Central memory CD8-positive, alpha-beta T cell (primary cell): Measurements from ENCODE around the gene UBE2E3.
A peak's percentile ranks its signal among the peaks of the same experiment; 100 is the strongest.

Experiments
- ATAC-seq: fragments of 150-1000 bp; cut with Tn5 transposase; replicated peaks from 2 replicates; pipeline ENCODE4 v1.10.0; 2022; ENCODE audit warnings: mild to moderate bottlenecking, moderate FRiP score, moderate number of reproducible peaks; ENCODE audit not compliant: poor library complexity, severe bottlenecking; ENCODE audit errors: extremely low read depth
- DNase-seq, 2 donors: peaks; one replicate each; pipeline ENCODE4 v3.0.0; 2021; ENCODE audit warnings: low spot score in 2 of 2
- H3K27ac Mint-ChIP-seq: one replicate; pipeline ENCODE4 v1.8.0; 2022; ENCODE audit warnings: low read depth, mild to moderate bottlenecking, moderate library complexity, mixed read lengths
- H3K27me3 Mint-ChIP-seq: one replicate; pipeline ENCODE4 v1.8.0; 2022; ENCODE audit warnings: mixed read lengths
- H3K36me3 Mint-ChIP-seq: one replicate; pipeline ENCODE4 v1.8.0; 2022; ENCODE audit warnings: mild to moderate bottlenecking, moderate library complexity, mixed read lengths; ENCODE audit not compliant: insufficient read depth
- H3K4me1 Mint-ChIP-seq: one replicate; pipeline ENCODE4 v1.8.0; 2022; ENCODE audit warnings: mixed read lengths
- H3K4me3 Mint-ChIP-seq: one replicate; pipeline ENCODE4 v1.8.0; 2022; ENCODE audit warnings: mild to moderate bottlenecking, moderate library complexity, mixed read lengths
- H3K9me3 Mint-ChIP-seq: one replicate; pipeline ENCODE4 v1.8.0; 2022; ENCODE audit warnings: mixed read lengths

UBE2E3 gene

DNA sequence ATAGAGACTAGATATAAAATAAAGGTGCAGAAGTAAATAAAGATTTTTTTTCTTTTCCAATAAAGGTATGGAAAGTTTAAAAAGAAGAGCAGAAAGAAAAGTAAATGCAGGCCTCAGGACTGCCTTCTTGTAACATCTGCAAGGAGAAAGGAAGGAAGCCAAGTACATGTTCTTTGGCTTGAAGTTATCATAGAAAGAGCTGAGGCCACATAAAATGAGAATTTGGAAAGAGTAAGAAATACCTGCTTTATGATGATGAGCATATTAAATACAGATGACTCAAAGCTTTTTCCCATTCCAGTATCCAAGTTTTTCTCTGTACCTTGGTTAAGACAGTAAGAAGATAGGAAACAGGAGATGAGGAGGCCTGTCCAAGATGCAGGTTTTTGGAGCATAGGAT lies 25.3 kb upstream of the UBE2E3 start:
- ATAC-seq (no peak), DNase-seq (no peak)
- Mint-ChIP-seq H3K4me3 (no peak overlapping the region), H3K4me1 (no peaks in the 10 kb centered on the region), H3K9me3 (no peaks in the 10 kb centered on the region), H3K27me3 (peaks cover 64% of the 10 kb centered on the region), H3K27ac (no peak overlapping the region), H3K36me3 (peaks cover 4% of the 10 kb centered on the region)

DNA sequence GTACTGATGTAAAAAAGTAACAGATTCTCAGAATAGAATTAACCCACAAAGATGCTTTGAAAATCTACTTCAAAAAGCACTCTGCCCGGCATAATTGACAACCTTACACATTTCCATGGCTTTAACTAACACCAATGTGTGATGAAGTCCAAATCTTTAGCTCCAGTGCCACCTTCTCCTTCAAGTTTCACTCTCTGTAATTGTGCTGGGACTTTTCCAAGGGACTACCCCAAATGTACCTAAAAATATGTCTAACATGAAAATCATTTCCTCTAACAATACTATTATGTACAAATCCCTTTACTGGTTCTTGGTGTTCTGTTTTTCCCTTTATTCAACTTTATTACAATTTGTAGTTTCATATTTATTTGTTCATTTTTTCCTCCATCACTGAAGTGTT lies 20.6 kb upstream of the UBE2E3 start:
- peaks cover 33% of the 10 kb centered on the region for H3K27me3 Mint-ChIP-seq
- H3K4me1 Mint-ChIP-seq: no peaks in the 10 kb centered on the region
- H3K4me3 Mint-ChIP-seq: no peak overlapping the region
- H3K27ac Mint-ChIP-seq: no peak overlapping the region
- H3K36me3 Mint-ChIP-seq: peaks cover 4% of the 10 kb centered on the region
- ATAC-seq (no peak), DNase-seq (no peak)
- no peaks in the 10 kb centered on the region for H3K9me3 Mint-ChIP-seq

DNA sequence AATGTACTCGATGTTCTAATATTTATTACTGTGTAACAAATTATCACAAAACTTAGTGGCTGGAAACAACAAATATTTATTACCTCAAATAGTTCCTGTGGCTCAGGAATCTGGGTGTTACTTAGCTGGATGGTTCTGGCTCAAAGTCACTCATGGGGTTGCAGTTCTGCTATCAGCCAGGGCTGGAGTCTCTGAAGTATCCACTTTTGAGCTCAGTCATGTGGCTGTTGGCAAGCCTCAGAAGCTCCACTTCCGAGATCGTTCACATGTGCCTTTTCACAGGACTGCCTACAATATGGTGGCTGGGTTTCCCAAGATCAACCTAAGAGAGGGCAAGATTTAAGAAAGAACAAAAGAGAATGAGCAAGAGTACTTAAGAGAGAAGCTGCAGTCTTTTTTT lies 19.4 kb upstream of the UBE2E3 start:
- no peak for DNase-seq
- no peaks in the 10 kb centered on the region for H3K9me3 Mint-ChIP-seq
- no peaks in the 10 kb centered on the region for H3K4me1 Mint-ChIP-seq
- H3K4me3 Mint-ChIP-seq: no peak overlapping the region
- peaks cover 26% of the 10 kb centered on the region for H3K27me3 Mint-ChIP-seq
- H3K36me3 Mint-ChIP-seq: peaks cover 5% of the 10 kb centered on the region
- ATAC-seq: no peak
- H3K27ac Mint-ChIP-seq: no peak overlapping the region

DNA sequence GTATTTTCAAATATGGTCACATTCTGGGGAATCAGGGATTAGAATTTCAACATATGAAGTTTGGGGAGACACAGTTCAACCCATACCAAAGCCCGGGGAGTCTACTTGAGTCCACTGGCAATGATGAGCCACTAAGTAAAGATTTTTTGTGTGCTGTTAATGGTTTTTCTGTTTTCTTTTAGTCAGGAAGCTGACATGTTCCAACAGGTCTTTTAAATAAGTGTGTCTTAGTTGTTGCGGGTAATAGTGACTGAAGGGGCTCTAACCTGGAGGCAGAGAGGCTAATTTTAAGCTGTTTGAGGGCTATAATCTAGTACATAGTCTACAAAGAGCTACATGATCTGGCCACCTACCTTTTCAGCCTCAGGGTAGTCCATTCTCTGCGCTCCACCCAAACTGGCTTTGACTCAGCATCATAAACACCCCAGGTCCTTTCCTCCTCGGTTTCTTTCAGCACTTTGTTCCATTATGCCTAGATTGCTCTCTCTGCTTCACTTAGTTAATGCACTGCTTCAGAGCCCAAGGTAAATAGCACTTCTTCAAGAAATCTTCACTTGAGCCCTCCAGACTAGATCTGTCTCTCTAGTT lies 17.6 kb upstream of the UBE2E3 start:
- Mint-ChIP-seq H3K36me3 (peaks cover 4% of the 10 kb centered on the region), H3K27me3 (peaks cover 11% of the 10 kb centered on the region), H3K9me3 (no peaks in the 10 kb centered on the region), H3K27ac (no peak overlapping the region), H3K4me3 (no peak overlapping the region), H3K4me1 (no peaks in the 10 kb centered on the region)
- ATAC-seq (no peak), DNase-seq (no peak)

DNA sequence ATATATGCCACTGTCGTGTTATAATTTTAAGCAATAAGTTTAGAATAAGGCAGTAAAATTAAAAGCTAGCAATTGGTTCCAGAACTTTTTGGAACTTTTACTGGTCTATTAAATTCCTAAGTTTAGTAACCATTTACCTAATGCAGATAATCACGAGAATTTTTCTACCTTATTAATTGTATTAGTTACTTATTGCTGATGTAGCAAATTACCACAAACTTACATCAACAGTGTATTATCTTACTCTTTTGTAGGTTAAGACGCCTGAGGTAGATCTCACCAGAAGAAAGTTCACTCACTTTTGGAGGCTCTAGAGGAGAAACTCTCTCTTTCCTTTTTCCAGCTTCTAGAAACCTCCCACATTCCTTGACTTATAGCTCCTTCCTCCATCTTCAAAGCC lies 14.0 kb upstream of the UBE2E3 start:
- ATAC-seq: no peak
- peaks cover 2% of the 10 kb centered on the region for H3K36me3 Mint-ChIP-seq
- no peaks in the 10 kb centered on the region for H3K4me1 Mint-ChIP-seq
- H3K4me3 Mint-ChIP-seq: no peak overlapping the region
- H3K27me3 Mint-ChIP-seq: peaks cover 6% of the 10 kb centered on the region
- DNase-seq: no peak
- no peaks in the 10 kb centered on the region for H3K9me3 Mint-ChIP-seq
- H3K27ac Mint-ChIP-seq: no peak overlapping the region

DNA sequence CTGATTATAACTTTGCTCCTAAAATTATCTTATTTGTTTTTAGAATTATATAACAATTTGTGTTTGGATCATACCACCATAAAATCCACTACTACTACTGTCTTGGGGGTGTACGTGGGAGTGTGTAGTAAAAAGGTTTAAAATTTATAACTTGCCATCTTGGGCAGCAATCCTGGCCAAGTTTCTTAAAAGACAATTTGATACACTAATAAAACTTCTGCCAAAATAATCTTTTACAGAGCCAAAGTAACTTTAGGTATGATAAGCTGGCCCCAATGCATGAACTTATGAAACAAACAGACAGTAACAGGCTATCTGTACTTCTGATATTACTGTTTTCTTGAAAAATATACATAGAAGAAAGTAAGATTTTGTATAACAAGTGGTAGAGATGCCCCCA lies 11.3 kb upstream of the UBE2E3 start:
- DNase-seq (no peak), ATAC-seq (no peak)
- H3K36me3 Mint-ChIP-seq: peaks cover 2% of the 10 kb centered on the region
- no peaks in the 10 kb centered on the region for H3K4me1 Mint-ChIP-seq
- peaks cover 6% of the 10 kb centered on the region for H3K27me3 Mint-ChIP-seq
- H3K27ac Mint-ChIP-seq: no peak overlapping the region
- H3K4me3 Mint-ChIP-seq: no peak overlapping the region
- H3K9me3 Mint-ChIP-seq: no peaks in the 10 kb centered on the region

DNA sequence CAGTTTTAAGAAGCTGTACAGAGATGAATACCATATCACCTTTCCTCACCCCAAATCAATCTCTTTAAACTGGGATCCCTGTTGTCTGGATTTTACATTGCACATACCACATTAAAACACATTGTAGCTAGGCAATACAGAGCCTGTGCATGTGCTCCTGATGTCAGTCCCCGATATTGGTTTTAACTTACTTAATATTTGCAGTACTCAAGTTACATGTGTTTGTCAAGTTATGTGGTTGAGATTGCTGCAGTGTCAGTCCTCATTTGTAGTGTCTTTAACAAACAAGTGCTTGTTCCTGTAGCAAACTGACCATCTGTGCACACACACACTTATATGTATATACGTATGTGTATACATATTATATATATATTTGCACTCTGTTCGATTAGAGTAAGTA lies 10.4 kb upstream of the UBE2E3 start:
- Mint-ChIP-seq H3K27me3 (peaks cover under 1% of the 10 kb centered on the region), H3K36me3 (peaks cover 2% of the 10 kb centered on the region), H3K4me1 (no peaks in the 10 kb centered on the region), H3K27ac (no peak overlapping the region), H3K4me3 (no peak overlapping the region), H3K9me3 (no peaks in the 10 kb centered on the region)
- ATAC-seq (no peak), DNase-seq (no peak)

DNA sequence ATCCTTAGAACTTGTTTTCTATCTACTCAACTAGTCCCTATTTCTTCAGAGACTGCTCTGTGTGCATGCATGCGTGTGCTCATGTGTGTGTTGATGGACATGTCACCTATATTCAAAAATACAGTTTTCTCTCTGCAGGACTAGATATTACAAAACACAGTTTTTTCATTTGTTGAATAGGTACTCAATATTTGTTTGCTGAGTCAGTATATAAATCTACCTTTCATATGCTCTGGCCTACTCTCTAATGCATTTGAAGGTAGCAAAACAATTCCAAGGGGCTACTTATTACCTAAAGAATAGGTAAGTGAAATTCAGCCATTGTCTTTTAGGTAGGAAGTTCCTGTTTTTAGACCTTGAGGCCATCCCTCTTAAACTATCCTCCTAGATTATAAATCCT lies 8.6 kb upstream of the UBE2E3 start:
- H3K4me3 Mint-ChIP-seq: no peak overlapping the region
- H3K9me3 Mint-ChIP-seq: no peaks in the 10 kb centered on the region
- H3K27ac Mint-ChIP-seq: no peak overlapping the region
- ATAC-seq: no peak
- H3K27me3 Mint-ChIP-seq: no peaks in the 10 kb centered on the region
- no peaks in the 10 kb centered on the region for H3K4me1 Mint-ChIP-seq
- no peak for DNase-seq
- H3K36me3 Mint-ChIP-seq: no peaks in the 10 kb centered on the region

DNA sequence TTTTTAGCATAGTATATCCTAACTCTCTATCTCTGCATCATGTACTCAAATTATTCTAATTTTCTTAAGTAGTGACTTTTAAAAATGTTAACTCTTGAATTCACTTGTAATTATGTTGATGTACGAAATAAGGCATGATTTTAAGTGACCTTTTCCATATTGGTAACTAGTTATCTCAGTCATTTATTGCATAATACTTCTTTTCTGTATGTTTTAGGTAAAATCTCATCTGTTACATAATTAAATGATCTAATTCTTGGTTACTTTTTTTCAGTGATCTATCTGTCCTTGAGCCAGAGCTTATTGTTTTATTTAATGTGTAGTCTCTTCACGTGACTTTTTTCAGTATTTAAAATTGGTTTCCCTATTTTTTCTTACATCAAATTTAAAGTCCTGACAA lies 4.8 kb upstream of the UBE2E3 start:
- DNase-seq: no peak

DNA sequence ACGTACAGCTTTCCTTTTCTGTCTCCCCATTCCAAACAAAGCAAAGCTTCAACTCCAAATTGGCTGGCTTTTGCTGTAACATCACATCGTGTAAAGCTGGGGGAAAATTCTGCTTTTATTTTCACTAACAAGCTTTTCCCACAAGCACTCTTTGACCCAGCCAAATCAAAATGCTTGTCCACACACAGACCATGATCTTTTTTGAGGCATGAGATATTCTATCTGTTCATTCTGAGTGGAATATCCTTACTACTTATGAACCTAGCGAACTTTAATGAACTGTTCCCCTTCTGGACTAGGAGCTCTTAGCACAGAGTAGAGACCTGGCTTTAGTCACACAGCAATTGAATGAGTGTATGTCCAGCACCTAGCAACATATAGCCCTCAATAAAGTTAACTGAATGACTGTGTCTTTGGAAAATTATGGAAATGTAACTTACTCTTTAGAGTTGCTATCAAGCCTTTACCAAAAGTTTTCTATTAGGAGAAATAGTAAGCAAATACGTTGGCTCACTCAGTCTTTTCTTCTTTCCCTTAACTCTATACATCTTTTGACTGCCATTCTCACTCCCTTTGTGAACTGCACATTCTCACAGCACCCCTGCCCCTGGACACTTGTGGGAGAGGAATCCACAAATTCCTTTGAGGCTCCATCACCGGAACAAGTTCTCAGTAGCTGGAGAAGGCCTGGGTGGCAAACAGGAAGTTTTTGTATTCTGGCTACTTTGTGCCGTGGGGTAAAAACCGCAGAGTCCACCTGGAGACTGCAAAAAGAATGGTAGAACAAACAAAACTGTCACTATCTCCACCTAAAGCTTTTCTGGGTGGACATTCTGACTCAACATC lies 1.3 kb upstream of the UBE2E3 start:
- Mint-ChIP-seq H3K9me3 (no peaks in the 10 kb centered on the region), H3K36me3 (peaks cover 7% of the 10 kb centered on the region), H3K4me3 (peak overlapping the region; percentile 73), H3K27me3 (no peaks in the 10 kb centered on the region), H3K4me1 (peaks cover 22% of the 10 kb centered on the region), H3K27ac (peak overlapping the region; percentile 8)
- DNase-seq (no peak), ATAC-seq (no peak)

More for the DNA sequence above, 4.8 kb upstream of the UBE2E3 start:
- H3K4me3 Mint-ChIP-seq: no peak overlapping the region
- ATAC-seq: no peak
- peaks cover 5% of the 10 kb centered on the region for H3K4me1 Mint-ChIP-seq
- H3K36me3 Mint-ChIP-seq: no peaks in the 10 kb centered on the region
- H3K9me3 Mint-ChIP-seq: no peaks in the 10 kb centered on the region
- no peaks in the 10 kb centered on the region for H3K27me3 Mint-ChIP-seq
- H3K27ac Mint-ChIP-seq: no peak overlapping the region

DNA sequence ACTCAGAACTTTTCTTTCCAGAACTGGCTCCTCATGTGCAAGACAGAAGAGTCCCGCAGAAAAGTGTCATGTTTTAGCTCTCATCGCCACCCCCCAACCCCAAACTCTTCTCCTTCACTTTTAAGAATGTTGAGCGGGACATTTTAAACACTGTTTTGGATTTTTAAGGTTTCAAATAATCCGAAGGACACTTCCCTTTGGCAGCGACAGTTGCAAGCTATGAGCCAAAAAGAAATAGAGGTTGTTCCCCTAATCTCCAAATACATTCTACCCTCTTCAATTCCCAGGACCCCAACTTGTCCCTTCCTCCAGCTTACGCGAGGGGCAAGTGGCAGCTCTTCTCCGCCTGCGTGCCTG lies 678 bp upstream of the UBE2E3 start:
- Mint-ChIP-seq H3K9me3 (no peaks in the 10 kb centered on the region), H3K27ac (peak overlapping the region; percentile 8)
- ATAC-seq: no peak

DNA sequence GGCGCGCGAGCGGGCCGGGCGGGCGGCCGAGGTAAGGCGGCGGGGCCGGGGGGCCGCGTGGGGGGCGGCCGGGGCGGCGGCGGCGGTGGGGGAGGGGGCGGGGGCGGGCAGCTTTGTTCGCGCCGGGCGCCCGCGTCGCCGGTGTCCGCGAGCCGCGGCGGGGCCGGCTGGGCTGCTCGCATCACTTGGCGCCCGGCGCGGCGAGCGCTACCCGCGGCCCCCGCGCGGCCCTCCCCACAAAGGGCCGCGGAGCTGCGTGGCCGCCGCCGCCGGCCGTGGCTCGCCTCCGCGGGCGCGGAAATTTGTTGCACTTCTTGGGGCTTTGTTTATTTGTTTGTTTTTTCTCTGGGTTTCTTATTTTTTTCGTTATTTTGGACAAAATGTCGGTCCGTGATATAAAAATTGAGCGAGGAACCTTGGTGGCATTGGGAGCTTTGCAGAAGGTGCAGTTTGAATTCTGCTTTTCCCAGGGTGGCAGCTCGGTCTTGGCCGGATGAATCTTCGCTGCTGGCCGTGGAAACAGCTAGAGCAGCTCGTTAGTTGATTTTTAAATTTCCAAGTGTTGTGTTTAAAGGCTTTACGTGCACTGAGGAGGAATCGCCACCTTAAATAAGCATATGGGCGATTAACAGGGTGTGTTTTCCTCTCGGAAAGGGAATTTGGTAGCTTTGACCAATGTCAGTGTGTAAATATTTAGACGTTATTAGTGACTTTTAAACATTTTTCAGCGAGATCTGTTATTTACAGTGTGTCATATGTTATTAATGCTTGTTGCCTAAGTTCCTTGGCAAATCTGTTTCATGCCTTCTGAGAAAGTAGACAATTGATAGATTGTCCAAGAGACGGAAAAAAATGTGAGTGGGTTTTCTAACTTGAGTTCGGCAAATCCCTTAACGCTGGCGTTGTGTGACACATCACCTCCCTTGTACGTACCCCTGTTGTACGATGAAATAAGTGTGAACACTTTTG lies 822 bp downstream of the UBE2E3 start:
- ATAC-seq: peak; percentile 5
- peak overlapping the region; percentile 94 for H3K27ac Mint-ChIP-seq
- H3K4me3 Mint-ChIP-seq: peak overlapping the region; percentile 98
- no peaks in the 10 kb centered on the region for H3K27me3 Mint-ChIP-seq
- no peak for DNase-seq
- peaks cover 34% of the 10 kb centered on the region for H3K4me1 Mint-ChIP-seq
- H3K9me3 Mint-ChIP-seq: no peaks in the 10 kb centered on the region
- peaks cover 7% of the 10 kb centered on the region for H3K36me3 Mint-ChIP-seq

More for the DNA sequence above, 678 bp upstream of the UBE2E3 start:
- H3K4me3 Mint-ChIP-seq: peak overlapping the region; percentile 73
- H3K27me3 Mint-ChIP-seq: no peaks in the 10 kb centered on the region
- peaks cover 26% of the 10 kb centered on the region for H3K4me1 Mint-ChIP-seq
- H3K36me3 Mint-ChIP-seq: peaks cover 7% of the 10 kb centered on the region
- no peak for DNase-seq
